Activated T-cell treated with anti-CD3 and anti-CD28 coated beads, Interleukin-2, amount 50 U/mL, for 4 hours (primary cell): ENCODE results near the gene SGPL1. TPM values are rescaled to one million over a fixed set of nuclear protein-coding genes. Genes with fewer than 3 reads are reported as not detected.

Experiments
- ATAC-seq, 2 donors: fragments of 200-7000 bp; cut with Tn5 transposase; one replicate each; pipeline ENCODE4 v1.10.0; 2021
- DNase-seq: peaks from one replicate; pipeline ENCODE4 v3.0.0-alpha.2; 2020
- H3K27me3 Mint-ChIP-seq: one replicate; pipeline ENCODE4 v1.8.0; 2021; ENCODE audit warnings: low read depth, mixed read lengths
- H3K36me3 Mint-ChIP-seq: one replicate; pipeline ENCODE4 v1.8.0; 2022; ENCODE audit warnings: mixed read lengths; ENCODE audit not compliant: insufficient read depth
- H3K4me1 Mint-ChIP-seq: one replicate; pipeline ENCODE4 v1.8.0; 2021; ENCODE audit warnings: low read depth, mixed read lengths
- H3K4me3 Mint-ChIP-seq: one replicate; pipeline ENCODE4 v1.8.0; 2021; ENCODE audit warnings: mild to moderate bottlenecking, moderate library complexity, mixed read lengths
- H3K9me3 Mint-ChIP-seq: one replicate; pipeline ENCODE4 v1.8.0; 2021; ENCODE audit warnings: mixed read lengths
- total RNA-seq, 3 donors: library from RNA; stranded (reverse); gene quantifications; one replicate each; pipeline ENCODE4 v1.2.1, GENCODE V29; 2021

The SGPL1 gene
- total RNA-seq, 3 donors from 2014 or later, result 71.3 to 98.9 (median 90.5) TPM

DNA sequence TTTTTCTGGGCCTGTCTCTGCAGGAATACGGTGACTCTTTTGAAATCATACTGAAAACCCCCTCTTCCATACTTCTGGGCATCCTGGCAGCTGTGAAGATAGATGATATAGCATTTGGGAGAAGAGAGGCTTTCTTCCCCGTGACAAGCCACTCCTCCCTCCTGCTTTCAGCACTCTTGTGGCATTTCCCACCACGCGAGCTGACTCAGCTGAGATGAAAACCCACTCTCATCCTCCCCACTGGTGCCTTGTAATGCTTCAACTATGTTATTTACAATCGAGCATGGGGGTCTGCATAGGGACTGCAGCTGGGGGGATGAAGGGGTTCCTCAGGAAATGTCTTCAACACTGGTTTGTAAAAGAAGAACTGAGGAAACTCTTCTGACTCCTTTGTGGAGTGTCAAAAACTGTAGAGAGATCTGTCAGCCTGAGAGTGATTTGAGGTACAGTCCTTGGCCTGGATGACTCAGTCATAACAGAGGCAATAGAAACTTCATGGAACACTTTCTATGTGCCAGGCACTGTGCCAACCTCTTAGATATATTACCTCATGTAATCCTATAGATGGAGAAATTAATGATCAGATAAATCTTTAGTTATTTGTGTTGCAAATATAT is 28.8 kb upstream of the SGPL1 start:
- H3K27me3 Mint-ChIP-seq, result peaks cover 6% of the 10 kb centered on the region
- peaks cover 10% of the 10 kb centered on the region for H3K4me1 Mint-ChIP-seq
- DNase-seq, result no peak
- H3K9me3 Mint-ChIP-seq, result no peaks in the 10 kb centered on the region
- ATAC-seq, result peak; percentile 40 to 70
- H3K36me3 Mint-ChIP-seq, result no peaks in the 10 kb centered on the region
- H3K4me3 Mint-ChIP-seq, result no peak overlapping the region

DNA sequence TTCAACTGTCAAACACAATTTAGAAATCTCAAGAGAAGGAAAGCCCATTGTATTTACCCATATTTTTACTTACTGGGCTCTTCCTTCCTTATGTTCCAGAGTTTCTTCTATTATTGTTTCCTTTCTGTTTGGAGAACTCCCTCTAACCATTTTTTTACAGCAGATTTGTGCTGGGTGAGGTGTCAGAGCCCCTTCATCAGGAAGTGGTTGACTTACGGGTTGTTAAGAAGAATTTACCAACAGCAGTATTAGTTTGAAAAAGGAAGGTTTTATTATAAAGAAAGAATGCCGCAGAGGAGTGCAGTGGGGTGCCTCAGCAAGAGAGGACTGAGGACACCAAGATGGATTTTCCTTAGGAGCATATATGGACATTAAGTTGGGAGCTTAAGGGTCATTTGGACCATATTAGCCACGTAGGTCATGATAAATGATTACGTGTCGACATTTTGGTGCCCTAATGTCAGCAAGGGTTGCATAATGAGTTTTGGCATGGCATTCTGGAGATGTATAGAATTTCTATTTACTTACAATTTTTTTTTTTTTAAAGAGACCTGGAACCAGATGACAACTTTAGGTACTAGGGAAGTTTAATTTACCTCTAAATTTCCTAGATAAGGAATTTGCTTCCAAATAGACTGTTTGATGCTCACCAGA is 24.2 kb upstream of the SGPL1 start:
- no peak for DNase-seq
- peaks cover 10% of the 10 kb centered on the region for H3K4me1 Mint-ChIP-seq
- no peak for ATAC-seq
- H3K27me3 Mint-ChIP-seq, result peaks cover 9% of the 10 kb centered on the region
- H3K9me3 Mint-ChIP-seq, result peaks cover 2% of the 10 kb centered on the region
- H3K4me3 Mint-ChIP-seq, result no peak overlapping the region
- no peaks in the 10 kb centered on the region for H3K36me3 Mint-ChIP-seq

DNA sequence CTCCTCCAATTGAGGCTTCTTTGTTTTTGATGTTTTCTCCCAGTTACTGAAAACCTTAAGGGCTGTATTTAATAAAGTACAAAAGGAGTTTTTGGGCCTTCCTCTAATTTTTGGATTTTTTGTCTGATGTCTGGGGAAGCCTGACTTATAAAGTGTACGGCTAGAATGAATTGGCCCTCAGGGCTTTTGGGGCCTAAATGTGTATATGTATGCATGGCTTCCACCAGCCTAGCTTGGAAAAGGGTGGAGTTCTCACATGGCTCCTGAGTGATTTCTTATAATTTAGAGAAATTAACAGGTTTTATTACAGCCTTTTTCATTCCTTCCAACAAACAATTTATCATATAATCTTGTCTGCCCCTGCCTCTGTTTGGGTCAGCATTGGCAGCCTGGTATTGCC is 20.1 kb upstream of the SGPL1 start:
- peaks cover 6% of the 10 kb centered on the region for H3K9me3 Mint-ChIP-seq
- ATAC-seq, result no peak
- no peak for DNase-seq
- no peaks in the 10 kb centered on the region for H3K36me3 Mint-ChIP-seq
- no peak overlapping the region for H3K4me3 Mint-ChIP-seq
- peaks cover 20% of the 10 kb centered on the region for H3K27me3 Mint-ChIP-seq
- H3K4me1 Mint-ChIP-seq, result peaks cover 2% of the 10 kb centered on the region

DNA sequence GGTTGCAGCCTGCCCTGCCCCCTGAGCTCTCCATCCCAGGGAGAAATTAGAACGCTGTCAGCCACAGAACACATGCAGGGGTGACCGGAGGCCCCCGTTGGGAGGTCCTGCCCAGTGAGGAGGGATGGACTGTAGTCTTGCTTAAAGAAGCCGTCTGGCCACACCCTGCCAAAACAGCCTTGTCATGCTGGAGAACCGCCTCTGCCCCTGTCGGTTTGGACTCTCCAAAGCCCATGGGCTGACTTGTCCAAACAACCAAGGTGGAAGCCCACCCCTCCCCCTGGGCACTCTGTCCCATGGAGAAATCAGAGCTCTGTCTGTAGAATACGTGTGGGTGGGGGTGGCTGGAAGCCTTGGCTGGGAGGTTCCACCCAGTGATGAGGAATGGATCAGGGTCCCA is 17.9 kb upstream of the SGPL1 start:
- H3K4me3 Mint-ChIP-seq, result no peak overlapping the region

DNA sequence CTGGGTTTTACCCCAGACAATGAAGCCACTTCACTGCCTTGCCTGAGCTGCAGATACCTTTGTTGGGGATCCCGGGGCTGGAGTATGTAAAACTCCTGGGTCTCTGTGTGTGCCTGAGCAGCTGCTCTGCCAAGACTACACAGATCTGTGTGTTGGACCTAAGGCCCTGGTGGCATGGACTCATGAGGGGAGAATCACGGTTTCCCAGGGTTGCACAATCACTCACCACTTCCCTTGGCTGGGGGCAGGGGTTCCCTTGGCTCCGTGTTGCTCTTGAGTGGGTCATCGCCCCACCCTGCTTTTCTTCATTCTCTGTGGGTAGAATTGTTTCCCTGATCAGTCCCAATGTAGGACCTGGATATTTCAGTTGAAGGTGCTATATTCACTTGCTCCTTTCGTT is 16.6 kb upstream of the SGPL1 start:
- Mint-ChIP-seq H3K36me3 (no peaks in the 10 kb centered on the region), H3K4me3 (no peak overlapping the region), H3K27me3 (peaks cover 28% of the 10 kb centered on the region), H3K4me1 (no peaks in the 10 kb centered on the region), H3K9me3 (peaks cover 6% of the 10 kb centered on the region)
- no peak for ATAC-seq
- no peak for DNase-seq

More for the DNA sequence above, 17.9 kb upstream of the SGPL1 start:
- H3K9me3 Mint-ChIP-seq, result peaks cover 6% of the 10 kb centered on the region
- no peaks in the 10 kb centered on the region for H3K36me3 Mint-ChIP-seq
- no peaks in the 10 kb centered on the region for H3K4me1 Mint-ChIP-seq
- no peak for ATAC-seq
- DNase-seq, result no peak
- H3K27me3 Mint-ChIP-seq, result peaks cover 26% of the 10 kb centered on the region

DNA sequence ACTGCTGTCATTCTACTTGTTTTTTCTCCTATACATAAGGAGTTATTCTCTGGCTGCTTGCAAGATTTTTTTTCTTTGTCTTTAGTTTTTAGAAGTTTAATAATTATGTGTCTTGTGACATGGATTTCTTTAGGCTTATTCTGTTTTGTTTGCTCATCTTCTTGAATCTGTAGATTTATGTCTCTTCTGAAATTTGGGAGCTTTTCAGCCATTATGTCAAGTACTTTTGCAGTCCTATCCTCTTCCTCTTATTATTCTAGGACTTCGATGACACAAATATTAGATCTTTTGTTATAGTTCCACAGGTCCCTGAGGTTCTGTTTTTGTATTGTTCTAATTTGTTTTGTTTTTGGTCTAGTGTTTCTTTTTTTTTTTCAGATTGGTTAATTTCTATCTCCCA is 13.9 kb upstream of the SGPL1 start:
- ATAC-seq, result no peak

DNA sequence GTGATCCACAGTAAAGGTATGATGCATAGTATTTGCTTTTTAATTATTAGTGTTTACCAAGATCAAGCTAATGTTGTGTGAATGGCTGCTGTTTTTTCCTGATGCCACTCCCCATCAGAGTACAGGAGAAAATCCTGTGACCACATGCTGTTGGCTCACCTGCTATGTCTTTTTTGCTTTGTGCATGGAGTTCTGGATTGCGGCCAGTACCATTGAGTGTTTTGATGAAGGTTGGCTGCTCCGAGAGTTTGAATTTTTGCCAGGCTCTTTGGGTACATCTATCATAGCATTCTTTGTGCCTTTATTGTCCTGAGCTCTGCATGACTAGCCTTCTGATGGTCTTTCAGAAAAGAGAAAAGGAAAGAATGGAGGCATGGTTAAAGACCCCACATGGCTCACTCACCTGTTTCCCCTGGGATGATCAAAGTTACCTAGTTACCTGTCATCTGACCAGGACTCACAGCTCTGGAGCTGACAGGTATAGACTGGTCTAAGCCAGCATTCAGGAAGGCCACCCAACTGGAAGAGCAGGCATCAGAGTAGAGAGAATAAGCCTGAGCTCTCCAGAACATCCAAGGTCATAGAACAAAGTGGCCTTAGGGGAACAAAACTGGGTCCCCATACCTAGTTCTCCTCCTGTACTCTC is 11.8 kb upstream of the SGPL1 start:
- H3K4me3 Mint-ChIP-seq, result no peak overlapping the region
- H3K36me3 Mint-ChIP-seq, result no peaks in the 10 kb centered on the region

More for the DNA sequence above, 13.9 kb upstream of the SGPL1 start:
- Mint-ChIP-seq H3K4me1 (no peaks in the 10 kb centered on the region), H3K9me3 (peaks cover under 1% of the 10 kb centered on the region), H3K4me3 (no peak overlapping the region), H3K36me3 (no peaks in the 10 kb centered on the region), H3K27me3 (peaks cover 31% of the 10 kb centered on the region)
- DNase-seq, result no peak

DNA sequence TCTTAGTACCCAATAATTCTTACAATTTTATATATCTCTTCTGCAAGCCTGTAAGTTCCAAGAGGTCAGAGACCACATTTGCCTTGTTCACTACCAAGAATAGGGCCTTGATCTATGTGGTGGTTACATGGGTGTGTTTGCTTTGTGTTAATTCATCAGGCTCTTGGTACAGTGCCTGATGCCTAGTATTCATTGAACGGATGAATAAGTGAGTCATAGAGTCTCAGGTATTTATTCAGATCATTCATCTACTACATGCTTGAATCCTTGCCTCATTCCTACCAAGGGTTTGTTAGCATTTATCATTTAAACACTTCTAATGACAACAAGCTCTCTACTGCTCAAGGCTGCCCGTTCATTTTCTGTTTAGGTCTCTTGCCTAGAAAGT is 11.3 kb upstream of the SGPL1 start:
- Mint-ChIP-seq H3K36me3 (no peaks in the 10 kb centered on the region), H3K4me3 (no peak overlapping the region), H3K27me3 (peaks cover 21% of the 10 kb centered on the region)

More for the DNA sequence above, 11.8 kb upstream of the SGPL1 start:
- DNase-seq (no peak), ATAC-seq (no peak)
- peaks cover 25% of the 10 kb centered on the region for H3K27me3 Mint-ChIP-seq
- no peaks in the 10 kb centered on the region for H3K9me3 Mint-ChIP-seq
- no peaks in the 10 kb centered on the region for H3K4me1 Mint-ChIP-seq

DNA sequence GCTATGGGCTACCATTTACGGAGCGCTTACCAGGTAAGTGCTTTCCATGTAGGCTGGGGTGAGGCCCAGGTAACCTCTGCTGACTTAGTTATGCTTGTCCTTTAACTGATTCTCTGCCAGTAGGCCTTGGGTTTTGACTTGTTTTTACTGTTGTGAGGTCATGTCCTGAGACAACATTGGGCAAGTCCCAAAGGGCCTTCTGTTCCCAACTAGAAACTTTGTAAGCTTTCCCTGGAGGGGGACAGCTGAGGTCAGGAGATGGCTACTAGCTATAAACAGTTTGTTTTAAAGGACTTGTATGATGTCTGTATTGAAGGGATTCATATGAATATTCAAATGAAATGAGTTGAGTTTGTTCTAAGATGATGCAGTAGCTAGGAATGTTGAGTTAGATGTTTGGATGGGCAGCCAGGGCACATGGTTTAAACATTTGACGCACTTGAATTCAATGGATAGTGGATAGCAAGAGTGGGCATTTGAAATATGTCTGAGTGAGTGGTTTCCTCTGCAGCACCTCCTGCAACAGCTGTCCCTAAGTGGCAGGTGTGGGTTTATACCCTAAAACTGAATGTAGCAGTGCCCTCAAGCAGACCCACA is 10.0 kb upstream of the SGPL1 start:
- H3K36me3 Mint-ChIP-seq, result no peaks in the 10 kb centered on the region
- ATAC-seq (no peak), DNase-seq (no peak)

More for the DNA sequence above, 11.3 kb upstream of the SGPL1 start:
- no peak for ATAC-seq
- Mint-ChIP-seq H3K9me3 (no peaks in the 10 kb centered on the region), H3K4me1 (no peaks in the 10 kb centered on the region)
- DNase-seq, result no peak

DNA sequence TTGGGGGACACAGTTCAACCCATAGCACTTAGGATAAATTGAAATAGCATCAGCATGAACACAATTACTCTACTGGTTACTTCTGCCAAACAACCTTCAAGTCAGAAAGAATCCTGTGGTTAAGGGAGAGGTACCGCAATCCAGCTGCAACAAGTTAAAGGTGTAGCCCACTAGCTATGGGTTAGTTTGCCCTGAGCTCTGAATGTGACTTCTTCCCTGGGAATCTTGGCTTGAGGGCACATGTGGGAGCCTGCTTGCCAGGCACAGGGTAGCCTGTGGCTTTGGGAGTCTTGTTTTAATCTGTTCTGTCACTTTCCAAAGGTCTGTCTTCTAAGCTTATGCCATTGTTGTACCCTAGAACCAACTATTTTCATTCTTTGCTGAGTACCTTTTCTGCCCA is 8.9 kb upstream of the SGPL1 start:
- DNase-seq, result no peak
- H3K4me3 Mint-ChIP-seq, result no peak overlapping the region
- no peaks in the 10 kb centered on the region for H3K36me3 Mint-ChIP-seq
- no peaks in the 10 kb centered on the region for H3K9me3 Mint-ChIP-seq
- no peak for ATAC-seq
- no peaks in the 10 kb centered on the region for H3K4me1 Mint-ChIP-seq
- peaks cover 13% of the 10 kb centered on the region for H3K27me3 Mint-ChIP-seq

More for the DNA sequence above, 10.0 kb upstream of the SGPL1 start:
- Mint-ChIP-seq H3K4me1 (no peaks in the 10 kb centered on the region), H3K4me3 (no peak overlapping the region), H3K9me3 (no peaks in the 10 kb centered on the region), H3K27me3 (peaks cover 18% of the 10 kb centered on the region)

DNA sequence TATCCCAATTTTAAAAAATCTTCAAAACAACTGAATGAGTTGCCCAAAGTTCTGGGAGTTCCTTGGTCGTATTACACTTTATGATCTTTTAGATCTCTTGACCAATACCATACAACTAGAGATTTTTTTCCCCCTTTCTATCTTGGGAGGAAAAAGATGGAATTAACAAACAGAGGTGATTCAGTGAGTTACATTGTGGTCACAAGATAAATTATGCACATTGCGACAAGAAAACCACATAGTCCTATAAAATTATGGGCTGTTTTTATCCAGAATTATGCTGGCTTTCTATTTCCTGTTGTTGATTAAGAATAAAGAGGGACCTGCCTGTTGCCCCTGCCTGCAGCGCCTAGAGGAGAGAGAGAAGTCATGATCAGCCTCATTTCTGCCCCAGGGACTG is 8.2 kb upstream of the SGPL1 start:
- Mint-ChIP-seq H3K4me3 (no peak overlapping the region), H3K27me3 (peaks cover 9% of the 10 kb centered on the region), H3K4me1 (no peaks in the 10 kb centered on the region), H3K9me3 (no peaks in the 10 kb centered on the region), H3K36me3 (no peaks in the 10 kb centered on the region)
- no peak for DNase-seq
- no peak for ATAC-seq

DNA sequence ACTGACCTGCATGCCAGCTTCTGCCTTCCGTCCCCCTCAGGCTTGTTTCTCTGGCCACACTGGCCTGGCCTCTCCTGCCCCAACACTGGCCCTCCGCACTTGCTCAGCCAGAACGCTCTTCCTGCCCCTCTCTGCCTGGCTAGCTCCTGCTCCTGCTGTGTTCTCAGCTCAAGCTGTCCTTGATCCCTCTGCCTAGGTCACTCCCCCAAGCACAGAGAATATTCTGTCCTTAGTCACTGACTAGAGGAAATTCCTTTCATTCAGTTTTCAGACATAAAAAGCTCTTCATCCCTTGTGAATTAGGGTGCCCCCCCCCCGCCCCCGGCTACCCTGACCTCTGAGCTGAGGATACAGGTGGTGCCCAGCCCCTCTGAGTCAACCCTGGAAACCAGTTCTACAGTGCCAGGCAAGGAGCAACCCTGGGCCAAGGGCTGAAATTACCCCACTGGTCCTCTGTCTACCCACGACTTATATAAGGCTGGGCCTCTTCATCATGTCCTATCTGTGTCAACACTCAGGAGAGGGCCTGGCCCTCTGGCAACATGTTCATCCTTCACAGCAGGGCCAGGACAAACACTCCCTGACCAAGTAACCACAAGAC is 6.6 kb upstream of the SGPL1 start:
- H3K36me3 Mint-ChIP-seq, result no peaks in the 10 kb centered on the region
- peaks cover 5% of the 10 kb centered on the region for H3K27me3 Mint-ChIP-seq
- H3K9me3 Mint-ChIP-seq, result no peaks in the 10 kb centered on the region
- H3K4me1 Mint-ChIP-seq, result peaks cover under 1% of the 10 kb centered on the region
- ATAC-seq, result no peak
- DNase-seq, result no peak
- no peak overlapping the region for H3K4me3 Mint-ChIP-seq

DNA sequence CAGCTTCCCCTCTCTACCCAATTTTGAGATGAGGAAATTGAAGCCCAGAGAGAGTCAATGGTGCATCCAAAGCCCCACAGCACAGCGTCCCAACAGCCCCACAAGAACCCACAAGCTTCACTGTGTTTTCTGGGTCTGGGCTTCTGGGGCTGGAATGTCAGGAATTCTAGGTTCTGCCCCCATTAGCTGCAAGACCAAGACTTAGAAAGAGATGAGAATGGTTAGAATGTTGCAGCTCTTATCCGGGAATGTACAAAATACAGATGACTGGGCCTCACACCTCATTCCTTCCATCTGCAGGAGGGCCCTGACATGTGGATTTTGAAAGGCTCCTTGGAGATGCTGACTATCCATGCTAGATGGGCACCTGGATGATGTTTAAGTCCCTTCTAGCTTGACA is 6.0 kb upstream of the SGPL1 start:
- Mint-ChIP-seq H3K4me3 (no peak overlapping the region), H3K27me3 (peaks cover 5% of the 10 kb centered on the region), H3K4me1 (peaks cover 7% of the 10 kb centered on the region), H3K9me3 (no peaks in the 10 kb centered on the region), H3K36me3 (no peaks in the 10 kb centered on the region)
- no peak for ATAC-seq
- DNase-seq, result no peak

DNA sequence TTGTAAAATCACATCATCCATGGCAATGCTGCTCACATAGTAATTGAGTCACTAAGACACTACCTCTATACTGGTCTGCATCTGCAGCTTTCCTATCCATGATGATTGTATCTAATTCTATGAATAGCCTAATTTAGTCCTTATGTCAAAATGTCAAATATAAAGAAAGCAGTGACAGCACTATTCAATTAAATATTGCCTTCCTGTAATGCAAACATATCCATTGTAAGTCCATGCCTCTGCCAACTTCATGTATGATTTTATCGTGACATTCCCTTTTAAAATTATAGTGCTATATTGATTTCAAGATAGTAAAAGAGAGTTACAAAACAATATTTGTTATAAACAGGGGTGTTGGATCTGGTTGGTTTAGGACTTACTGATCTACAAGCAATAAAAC is 4.8 kb upstream of the SGPL1 start:
- Mint-ChIP-seq H3K9me3 (no peaks in the 10 kb centered on the region), H3K4me1 (peaks cover 14% of the 10 kb centered on the region), H3K27me3 (peaks cover 5% of the 10 kb centered on the region), H3K36me3 (no peaks in the 10 kb centered on the region), H3K4me3 (no peak overlapping the region)
- ATAC-seq (no peak), DNase-seq (no peak)
